ENCODE results near the gene ALDH3B2.
"Not testable (repeated sequence)": the region's sequence is repeated elsewhere in the genome, so short reads cannot be mapped to it uniquely, and the experiment has no call there.

Gene ALDH3B2

DNA sequence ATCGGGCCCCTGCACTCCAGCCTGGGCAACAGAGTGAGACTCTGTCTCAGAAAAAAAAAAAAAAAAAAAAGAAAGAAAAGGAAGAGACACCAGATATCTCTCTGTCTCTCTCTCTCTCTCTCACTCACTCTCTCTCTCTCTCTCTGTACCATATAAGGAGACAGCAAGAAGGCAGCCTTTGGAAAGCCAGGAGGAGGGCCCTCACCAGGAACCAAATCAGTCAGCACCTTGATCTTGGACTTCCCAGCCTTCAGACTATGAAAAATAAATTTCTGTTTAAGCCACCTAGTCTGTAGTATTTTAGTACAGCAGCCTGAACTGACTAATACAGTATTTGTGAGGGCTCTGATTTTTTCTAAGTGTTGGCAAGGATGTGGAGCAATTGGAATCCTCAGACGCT is 13.6 kb upstream of the ALDH3B2 start:
- DNase-seq (ENCODE audit: low read depth in 2 of 2, low spot score in 1 of 2), result no peak

DNA sequence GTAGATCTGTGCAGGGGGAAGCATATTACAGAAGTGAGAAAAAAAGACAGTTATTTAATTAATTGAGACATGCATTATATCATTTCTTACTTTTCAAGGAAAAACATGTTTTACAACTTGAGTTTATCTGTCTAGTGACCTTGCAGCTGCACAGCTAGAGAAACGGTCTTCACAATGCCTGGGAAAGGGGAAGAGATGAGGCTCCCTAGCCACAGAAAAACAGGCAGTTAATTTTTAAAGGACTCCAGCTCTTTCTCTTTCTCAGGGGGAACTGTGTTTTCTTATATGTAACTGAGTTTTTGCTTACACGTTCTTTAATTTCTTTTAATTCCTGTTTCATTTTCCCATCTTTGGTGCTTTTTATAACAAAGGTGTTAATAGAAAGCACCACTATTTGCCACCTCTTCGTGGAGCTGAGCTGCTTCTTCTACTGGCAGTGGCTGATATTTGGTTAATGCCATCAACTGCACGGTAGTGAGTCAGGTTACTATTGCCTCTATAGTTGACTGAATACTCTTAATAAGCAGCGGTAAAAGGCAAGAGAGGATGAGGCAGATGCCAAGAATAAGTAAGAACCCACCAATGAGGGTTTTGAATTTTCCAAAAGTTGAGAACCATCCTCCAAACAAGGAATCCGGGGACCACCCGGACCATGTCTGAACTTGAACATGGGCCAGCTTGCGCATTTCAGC is 11.4 kb upstream of the ALDH3B2 start:
- DNase-seq (ENCODE audit: low read depth in 2 of 2, low spot score in 1 of 2), result not testable (repeated sequence)

DNA sequence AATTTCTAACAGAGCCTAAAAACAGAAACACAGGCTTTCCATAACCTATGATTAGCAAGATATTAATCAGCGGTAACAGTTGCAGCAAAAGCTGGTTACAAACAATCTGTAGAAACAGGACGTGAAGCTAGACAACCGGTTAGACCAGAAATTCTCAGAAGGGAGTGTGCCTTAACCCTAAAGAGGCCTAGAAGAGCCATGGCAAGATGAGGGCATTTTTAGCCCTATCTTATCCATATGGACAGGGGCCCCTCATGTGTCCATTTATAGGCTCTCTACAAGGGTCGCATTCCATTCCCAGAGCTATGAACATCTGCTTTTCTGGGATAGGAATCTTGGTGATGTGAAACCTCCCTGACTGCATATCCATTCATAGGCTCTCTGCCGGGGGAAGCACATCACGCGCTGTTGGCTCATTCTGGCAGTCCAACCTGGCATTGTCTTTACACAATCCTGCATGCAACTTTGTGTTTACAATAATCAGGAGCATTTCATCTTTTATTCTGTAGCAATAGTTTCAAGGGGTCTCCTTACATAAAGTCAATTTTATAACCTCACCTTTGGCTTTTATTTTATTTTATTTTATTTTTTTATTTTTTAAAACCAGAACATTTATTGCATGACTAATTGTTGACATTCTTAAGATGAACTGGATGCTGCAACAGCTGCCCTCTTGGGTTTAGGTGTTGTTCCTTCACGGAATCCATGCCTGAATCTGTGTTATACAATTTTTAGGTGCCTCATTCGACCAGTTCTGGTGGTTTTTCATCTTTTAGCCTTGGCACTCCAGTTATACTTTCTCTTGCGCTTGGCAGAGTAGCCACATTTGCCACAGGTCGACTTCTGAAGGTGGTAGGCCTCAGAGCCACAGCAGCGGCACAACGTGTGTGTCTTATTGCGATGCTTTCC is 8.0 kb upstream of the ALDH3B2 start:
- not testable (repeated sequence) for DNase-seq (ENCODE audit: low read depth in 2 of 2, low spot score in 1 of 2)

DNA sequence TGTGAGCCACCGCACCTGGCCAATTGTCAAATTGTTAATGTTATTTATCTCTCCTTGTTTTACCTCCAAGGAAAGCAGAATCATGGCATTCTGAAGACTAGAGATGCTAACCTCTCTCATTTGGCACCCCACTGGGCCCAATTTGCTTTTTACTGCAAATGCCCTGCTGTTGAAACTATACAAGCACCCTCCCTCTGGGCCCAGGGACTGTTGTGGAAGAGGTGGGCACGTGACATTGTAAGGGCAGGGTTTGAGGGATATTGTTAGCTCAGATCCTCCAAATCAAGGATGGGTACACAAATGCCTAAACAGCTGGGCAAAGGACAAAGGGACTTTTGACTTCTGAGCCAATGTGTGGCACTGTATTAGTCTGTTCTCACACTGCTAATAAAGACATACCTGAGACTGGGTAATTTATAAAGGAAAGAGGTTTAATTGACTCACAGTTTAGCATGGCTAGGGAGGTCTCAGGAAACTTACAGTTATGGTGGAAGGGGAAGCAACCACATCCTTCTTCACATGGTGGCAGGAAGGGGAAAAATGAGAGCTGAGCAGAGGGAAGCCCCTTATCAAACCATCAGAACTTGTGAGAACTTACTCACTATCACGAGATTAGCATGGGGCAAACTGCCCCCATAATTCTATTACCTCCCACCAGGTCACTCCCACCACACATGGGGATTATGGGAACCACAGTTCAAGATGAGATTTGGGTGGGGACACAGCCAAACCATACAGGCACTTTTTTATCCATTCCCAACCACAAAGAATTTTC is 6.5 kb upstream of the ALDH3B2 start:
- DNase-seq (ENCODE audit: low read depth in 2 of 2, low spot score in 1 of 2), result no peak

DNA sequence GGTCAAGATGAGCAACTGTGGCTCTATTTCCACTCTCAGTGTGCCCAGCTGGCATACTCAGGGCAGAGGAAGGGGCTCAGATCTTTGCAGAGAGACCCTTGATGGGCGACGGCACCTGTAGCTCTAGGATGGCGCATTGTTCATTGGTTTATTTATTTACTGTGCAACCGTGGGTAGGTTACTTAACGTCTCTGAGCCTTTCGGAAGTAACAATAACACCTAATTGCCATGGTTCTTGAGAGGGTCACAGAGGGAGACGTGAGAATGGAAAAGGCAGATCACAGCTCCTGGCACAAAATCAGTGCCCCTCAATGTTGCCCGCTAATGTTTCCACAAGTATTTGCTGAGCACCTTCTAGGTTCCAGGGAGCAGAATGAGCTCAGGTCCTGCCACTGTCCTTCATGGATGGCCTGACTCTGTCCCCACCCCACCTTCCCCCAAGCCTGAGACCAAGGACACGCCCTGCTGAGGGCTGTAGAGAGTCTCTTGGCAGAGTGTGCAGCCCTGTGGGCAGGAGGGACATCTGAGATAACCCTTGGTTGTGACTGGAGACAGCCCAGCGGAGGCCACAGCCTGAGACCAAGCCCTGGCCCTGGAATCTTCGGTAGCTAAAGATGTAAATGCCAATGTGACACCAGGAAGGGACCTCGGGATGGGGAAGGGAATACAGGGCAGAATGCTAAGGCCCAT is 780 bp upstream of the ALDH3B2 start:
- DNase-seq (ENCODE audit: low read depth in 2 of 2, low spot score in 1 of 2), result no peak

DNA sequence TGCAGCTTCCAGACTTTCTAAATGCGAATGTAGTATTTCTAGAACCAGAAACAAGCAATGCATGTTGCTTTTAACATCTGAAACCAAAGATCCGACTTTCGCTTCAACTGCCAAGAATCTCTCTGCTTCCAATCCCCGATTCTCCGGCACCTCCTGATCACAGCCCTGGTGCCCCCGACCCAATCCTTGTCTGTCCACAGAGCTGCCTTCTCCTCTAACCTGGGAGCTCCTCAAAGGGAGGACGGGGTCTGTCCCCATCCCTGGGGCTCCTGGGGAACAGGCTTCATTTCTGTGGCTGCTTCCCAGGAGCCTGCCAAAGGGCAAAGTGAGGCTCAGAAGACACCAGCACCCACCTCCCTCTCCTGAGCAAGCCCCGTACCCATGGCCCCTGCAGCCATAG is 521 bp downstream of the ALDH3B2 start:
- DNase-seq (ENCODE audit: low read depth in 2 of 2, low spot score in 1 of 2), result no peak

DNA sequence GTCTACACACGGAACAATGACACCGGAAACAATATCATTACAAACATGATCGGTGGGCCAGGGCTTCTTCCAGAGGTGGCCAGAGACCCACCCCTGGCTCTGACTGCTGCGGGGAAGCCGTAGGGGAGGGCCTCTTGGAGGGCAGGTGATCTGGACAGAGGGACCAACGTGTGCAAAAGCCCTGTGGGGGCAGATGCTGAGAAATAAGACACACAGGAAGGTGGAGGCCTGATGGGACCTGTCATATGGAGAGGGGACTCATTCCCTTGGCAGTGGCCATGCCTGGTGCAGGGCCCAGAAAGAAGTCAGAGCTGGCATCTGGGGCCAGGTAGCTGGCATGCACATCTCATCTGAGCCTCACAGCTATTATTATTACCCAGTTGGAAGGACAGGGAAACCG is 1.1 kb downstream of the ALDH3B2 start:
- DNase-seq (ENCODE audit: low read depth in 2 of 2, low spot score in 1 of 2), result no peak

DNA sequence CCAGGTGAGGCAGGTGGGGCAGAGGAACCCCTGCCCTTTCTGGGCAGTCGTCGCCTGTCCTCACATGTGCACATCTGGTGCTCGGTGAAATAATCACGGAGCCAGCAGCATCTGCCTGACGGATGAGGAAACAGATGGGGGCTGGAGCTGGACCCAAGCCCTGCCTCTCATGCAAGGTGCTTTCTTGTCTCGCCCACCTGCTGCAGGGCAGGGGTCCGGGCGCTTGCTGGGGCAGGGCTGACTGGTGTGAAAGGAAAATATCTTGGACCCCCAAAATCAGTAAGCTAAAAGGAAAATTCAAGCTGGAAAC is 3.3 kb downstream of the ALDH3B2 start:
- no peak for DNase-seq (ENCODE audit: low read depth in 2 of 2, low spot score in 1 of 2)

DNA sequence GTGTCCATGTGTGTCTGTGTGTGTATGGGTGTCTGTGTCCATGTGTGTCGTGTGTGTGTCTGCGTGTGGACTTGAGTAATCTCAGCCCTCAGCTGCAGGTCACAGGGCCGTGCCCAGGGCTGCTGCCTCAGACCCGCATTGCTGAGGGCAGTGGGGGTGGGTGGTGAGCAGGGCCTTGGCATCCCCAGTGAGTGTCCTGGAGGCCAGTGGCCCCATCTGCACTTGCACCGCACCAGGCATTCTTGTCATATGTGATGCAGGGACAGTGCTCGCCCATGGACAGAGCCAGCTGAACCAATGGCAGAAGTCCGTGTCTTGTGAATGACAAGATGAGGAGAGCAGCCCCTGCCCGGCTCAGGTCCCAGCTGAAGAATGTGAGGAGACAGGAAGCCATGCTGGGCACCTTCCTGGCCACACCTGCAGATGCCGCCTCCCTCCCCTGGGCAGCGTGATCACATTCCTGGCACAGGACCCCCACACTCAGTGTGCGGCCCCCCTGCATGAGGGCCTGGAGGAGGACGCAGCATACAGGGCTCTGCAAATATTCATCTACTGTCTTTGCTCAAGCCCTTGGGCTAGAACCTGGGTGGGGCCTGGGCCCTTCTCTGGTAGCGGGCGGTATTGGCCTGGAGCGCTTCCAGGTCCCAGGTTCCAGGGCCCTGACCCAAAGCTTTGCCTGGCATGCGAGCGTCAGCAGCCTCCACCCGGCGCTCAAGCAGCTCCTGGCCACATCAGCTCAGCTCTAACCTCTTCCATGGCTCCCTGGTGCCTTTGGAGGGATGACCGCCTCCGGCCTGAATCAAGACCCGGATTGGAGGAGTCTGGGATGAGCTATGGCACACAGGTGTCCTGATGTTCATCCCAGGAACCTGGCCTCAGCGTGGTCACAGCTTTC is 3.9 kb downstream of the ALDH3B2 start:
- no peak for DNase-seq (ENCODE audit: low read depth in 2 of 2, low spot score in 1 of 2)

DNA sequence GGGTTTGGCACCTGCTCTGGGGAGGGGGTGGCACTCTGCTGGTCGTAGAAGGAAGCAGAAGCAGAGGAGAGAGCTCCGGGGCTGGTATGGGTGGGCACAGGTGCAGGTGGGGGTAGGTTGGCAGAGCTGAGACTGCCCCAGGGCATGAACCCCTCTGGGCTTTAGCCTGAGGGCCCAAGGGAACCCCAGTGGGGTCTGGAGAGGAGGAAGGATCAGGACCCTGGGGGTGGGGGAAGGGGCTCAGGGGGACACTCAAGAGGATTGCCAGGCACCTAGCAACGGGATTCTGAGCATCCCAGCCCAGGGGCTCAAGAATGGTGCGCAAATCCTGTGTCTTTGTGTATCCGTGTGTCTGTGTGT is 6.3 kb downstream of the ALDH3B2 start:
- no peak for DNase-seq (ENCODE audit: low read depth in 2 of 2, low spot score in 1 of 2)

DNA sequence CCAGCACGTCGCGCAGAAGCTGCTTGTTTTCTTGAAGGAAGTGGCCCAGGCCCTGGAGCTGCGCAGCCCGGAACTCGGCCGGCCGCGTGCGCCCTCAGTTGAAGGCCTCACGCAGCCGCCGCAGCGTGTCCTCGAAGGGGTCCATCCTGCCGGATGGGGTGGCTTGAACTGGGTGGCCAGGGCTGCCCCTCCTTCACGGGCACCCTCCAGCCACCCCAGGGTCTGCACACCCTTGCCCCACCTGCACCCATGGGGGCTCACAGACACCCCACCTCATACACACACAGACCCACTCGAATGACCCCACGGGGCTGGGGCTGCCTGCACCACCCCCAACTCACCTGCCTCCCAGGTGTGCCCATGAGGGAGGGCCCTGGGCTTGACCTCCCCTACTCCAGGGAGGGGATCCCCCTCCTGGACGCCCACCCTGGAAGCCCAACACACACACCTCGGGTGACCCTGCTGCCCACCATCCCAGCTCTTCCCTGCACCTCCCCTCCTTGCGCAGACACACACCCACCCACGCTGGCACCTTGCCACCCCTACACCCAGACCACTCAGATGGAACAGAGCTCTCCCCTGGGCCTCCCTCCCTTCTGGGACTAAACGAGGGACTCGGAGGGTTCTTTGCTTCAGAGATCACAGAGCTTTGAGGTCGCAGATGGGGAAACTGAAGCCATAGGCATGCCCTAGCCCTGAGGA is 6.8 kb downstream of the ALDH3B2 start:
- no peak for DNase-seq (ENCODE audit: low read depth in 2 of 2, low spot score in 1 of 2)

DNA sequence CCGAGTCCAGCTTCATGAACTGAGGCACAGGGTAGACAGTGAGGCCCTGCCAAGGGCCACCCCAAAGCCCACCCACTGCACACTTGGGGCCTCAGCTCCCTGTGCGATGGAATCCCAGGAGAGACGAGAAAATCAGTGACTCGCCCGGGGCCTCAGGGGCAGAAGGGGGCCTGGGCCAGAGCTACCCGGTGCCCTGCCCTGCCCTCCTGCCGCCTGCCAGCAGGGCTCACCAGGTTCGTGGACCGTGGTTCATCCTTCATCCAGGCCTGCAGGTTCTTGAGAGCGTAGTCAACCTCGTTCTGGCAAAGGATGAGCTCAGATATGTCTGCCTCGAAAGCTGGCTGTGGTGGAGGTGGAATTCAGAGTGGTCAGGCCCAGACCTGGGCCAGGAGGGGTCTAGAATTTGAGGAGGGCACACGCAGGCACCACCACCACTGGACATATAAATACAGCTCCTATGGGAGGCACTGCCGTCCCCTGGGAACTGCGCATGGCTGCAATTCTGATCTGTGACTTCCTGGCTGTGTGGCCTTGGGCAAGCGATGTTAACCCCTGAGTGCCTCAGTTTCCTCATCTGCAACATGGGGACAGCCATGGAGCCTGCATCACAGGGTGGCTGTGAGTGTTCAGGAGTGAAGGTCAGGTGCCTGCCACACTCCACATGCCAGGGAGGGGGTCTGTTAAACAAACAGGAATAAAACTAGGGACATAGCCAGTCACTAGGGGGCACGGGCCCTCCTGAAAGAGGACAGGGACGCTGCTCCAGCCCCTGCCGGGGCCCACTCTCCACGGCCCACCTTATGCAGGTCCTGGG is 7.5 kb downstream of the ALDH3B2 start:
- DNase-seq (ENCODE audit: low read depth in 2 of 2, low spot score in 1 of 2), result no peak

DNA sequence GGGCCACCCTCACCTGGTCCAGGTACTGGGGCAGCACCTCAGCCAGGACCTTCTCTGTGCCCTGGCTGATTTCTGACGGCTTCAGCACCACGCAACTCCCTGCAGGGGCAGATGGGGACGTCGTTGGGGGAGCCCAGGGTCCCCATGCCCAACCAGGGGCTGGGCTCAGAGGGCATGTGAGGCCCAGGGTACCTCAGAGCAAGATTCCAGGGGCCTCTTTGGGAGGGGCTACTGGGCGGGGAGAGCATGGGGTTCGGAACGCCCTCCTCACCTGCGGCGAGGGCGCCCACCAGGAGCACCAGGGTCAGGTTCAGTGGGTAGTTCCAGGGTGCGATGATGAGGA is 8.1 kb downstream of the ALDH3B2 start:
- no peak for DNase-seq (ENCODE audit: low read depth in 2 of 2, low spot score in 1 of 2)

DNA sequence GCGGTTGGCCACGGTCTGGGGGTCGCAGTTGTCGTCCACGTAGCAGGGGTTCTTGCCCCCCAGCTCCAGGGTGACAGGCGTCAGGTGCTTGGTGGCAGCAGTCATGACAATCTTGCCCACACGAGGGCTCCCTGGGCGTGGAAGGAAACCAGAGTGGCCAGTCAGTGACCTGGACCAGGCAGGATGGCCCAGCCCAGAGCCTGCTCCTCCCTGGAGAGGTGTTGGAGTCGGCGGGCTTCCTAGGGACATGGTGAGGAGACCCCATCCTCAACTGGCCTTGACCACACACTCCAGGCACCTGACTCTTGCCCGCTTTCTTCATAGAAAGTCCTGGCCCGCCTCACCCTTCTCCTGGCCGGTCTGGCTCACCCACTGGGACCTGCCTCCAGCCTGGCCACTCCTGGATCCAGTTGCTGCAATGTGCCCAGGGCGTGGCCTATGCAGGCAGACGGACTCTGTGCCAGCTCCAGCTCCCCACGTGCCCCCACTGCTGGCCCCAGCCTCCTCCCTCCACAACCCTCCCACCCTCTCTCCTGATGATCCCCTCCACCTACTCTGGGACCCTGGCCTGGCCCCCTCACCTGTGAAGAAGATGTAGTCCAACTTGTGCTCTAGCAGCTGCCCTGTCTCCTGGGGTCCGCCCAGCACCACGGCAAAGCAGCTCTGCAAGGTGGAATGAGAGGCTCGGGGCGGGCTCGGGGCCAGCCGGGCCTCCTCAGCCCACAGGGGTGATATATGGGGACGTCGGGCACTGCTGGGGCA is 8.7 kb downstream of the ALDH3B2 start:
- no peak for DNase-seq (ENCODE audit: low read depth in 2 of 2, low spot score in 1 of 2)

DNA sequence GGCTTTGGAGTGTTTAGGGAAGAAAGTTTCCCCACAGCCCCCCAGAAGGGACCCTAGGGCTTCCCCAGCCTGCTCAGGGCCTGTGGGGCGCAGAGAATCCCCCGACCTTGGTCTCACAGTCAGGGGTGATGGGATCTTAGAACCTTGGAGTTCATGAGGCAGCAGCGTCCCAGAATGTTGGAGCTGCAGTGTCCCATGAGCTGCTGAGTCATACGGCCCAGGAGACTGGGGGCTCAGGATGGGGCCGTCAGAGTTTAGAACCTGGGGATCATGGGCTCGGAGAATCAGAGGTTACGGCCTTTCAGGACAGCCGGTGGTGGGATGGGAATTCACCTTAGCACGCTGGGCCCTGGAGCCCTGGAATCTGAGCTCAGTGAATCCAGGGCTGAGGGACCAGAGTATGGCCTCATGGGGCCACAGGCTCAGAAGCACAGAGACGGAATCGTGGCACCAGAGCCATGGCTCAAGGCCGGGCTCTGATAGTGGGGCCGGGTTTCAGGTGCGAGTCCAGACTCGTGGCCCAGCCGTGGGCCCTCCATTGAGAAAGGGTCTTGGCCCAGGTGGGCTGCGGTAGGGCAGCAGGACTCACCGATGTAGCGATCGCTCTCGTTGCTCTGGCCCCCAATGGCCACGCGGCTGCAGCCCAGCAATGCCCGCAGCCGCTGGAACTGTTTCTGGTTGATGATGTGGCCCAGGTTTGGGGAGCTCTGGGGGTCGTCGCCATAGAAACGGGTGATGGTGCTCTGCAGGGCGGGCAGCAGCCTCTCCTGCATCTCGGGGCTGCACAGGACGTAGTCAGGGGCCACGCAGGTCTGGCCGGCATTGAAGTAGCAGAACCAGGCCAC is 9.5 kb downstream of the ALDH3B2 start:
- DNase-seq (ENCODE audit: low read depth in 2 of 2, low spot score in 1 of 2), result no peak

DNA sequence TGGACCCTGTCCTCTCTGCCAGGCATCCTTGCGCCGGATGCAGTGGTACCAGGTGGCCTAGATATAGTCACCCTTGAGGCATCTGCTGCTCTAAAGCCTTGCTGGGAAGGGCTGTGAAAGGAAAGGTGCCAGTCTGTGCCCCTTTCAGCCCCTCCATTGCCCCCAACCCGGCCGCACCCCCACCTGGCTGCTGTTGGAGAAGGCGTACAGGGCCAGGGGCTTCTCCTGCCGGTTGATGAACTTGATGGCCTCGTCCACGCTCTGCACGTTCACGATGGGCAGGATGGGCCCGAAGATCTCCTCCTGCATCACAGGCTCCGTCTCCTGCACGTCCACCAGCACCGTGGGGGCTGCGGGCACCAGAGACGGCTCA is 10.2 kb downstream of the ALDH3B2 start:
- no peak for DNase-seq (ENCODE audit: low read depth in 2 of 2, low spot score in 1 of 2)

DNA sequence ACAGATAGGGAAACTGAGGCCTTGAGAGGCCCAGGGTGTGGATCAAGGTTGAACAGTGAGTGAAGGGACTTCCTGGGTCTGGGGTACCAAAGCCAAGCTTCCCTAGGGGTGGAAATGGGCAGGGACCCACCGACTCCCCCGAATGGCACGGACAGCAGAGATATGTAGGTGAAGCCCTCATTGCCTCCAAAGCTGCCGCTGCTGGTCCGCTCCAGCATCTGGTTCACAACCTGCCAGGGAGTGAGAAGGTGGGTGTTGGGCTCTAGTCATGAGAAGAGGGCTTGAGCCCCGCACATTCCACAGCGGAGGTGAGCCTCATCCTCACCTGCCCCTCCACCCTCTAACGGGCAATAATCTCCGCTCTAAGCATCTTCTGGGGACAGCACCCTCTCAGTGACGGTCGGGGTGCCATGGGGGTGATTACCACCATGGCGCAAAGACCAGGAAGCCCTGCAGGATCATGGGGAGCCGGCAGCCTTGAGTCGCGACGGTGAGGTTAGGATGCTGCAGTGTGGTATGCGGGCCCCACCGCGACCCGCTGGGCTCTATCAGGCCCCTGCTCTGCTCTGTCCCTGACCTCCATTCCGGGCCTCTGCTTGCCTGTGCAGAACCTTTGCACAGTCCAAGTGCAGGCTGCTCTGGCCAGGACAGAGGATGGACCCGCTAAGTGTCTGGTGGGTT is 10.8 kb downstream of the ALDH3B2 start:
- DNase-seq (ENCODE audit: low read depth in 2 of 2, low spot score in 1 of 2), result no peak

All from stimulated activated CD8-positive, alpha-beta memory T cell treated with anti-CD3 and anti-CD28 coated beads, Interleukin-4, amount 100 ng/mL, for 4 hours (primary cell).